ENCODE data around the gene HMGCS1. TPM values are rescaled to one million over a fixed set of nuclear protein-coding genes. Genes with fewer than 3 reads are reported as not detected.

HMGCS1 gene
- total RNA-seq, 1 donor from 2014 or later = 146 TPM

GRCh38 chr5:43313854-43314457, 744 bp upstream of the HMGCS1 start:
- Histone ChIP-seq H3K9me3 (ENCODE audit: insufficient read depth, low read depth, low read length) (no peaks in the 10 kb centered on the region), H3K9ac (ENCODE audit: low read length) (peak overlapping the region; percentile 56), H3K4me3 (ENCODE audit: insufficient read depth, low read depth, low read length) (peak overlapping the region; percentile 34), H3K36me3 (ENCODE audit: insufficient read depth, low read length) (no peaks in the 10 kb centered on the region), H3K27ac (ENCODE audit: low read depth, low read length) (peak overlapping the region; percentile 76), H3K27me3 (ENCODE audit: insufficient read depth, low read length) (no peaks in the 10 kb centered on the region), H2AFZ (ENCODE audit: low read depth, low read length) (peak overlapping the region; percentile 79), H4K20me1 (ENCODE audit: insufficient read depth, low read length) (peaks cover 40% of the 10 kb centered on the region), H3K4me2 (ENCODE audit: low read length) (peak overlapping the region; percentile 80), H3K4me1 (ENCODE audit: insufficient read depth, low read length) (peaks cover 14% of the 10 kb centered on the region), H3K79me2 (ENCODE audit: insufficient read depth, low read length) (peaks cover 42% of the 10 kb centered on the region)
- peaks cover 53% of the 10 kb centered on the region for H3K4me1 Mint-ChIP-seq (ENCODE audit: low read depth, unreplicated experiment)
- no peaks in the 10 kb centered on the region for H3K27me3 Mint-ChIP-seq (ENCODE audit: low read depth, unreplicated experiment)
- TF ChIP-seq CTCF (IDR thresholded peaks at IDR 0.05; ENCODE audit: insufficient read depth, low read depth, low read length) (no peak), EZH2 (IDR thresholded peaks at IDR 0.05; ENCODE audit: insufficient read depth, low read length) (no peak)
- peak; percentile 14 for DNase-seq (ENCODE audit: low read depth)
- peaks cover 2% of the 10 kb centered on the region for H3K36me3 Mint-ChIP-seq (ENCODE audit: low read depth, unreplicated experiment)
- peak overlapping the region; percentile 100 for H3K4me3 Mint-ChIP-seq (ENCODE audit: unreplicated experiment)
- peak overlapping the region; percentile 98 for H3K27ac Mint-ChIP-seq (ENCODE audit: unreplicated experiment)
- no peak for FAIRE-seq
- H3K9me3 Mint-ChIP-seq (ENCODE audit: unreplicated experiment) = no peaks in the 10 kb centered on the region

GRCh38 chr5:43312699-43313034, 545 bp downstream of the HMGCS1 start:
- Histone ChIP-seq H3K4me3 (ENCODE audit: insufficient read depth, low read depth, low read length) (peak overlapping the region; percentile 89), H3K9ac (ENCODE audit: low read length) (peak overlapping the region; percentile 94), H3K9me3 (ENCODE audit: insufficient read depth, low read depth, low read length) (no peaks in the 10 kb centered on the region), H3K27me3 (ENCODE audit: insufficient read depth, low read length) (no peaks in the 10 kb centered on the region), H4K20me1 (ENCODE audit: insufficient read depth, low read length) (peaks cover 50% of the 10 kb centered on the region), H2AFZ (ENCODE audit: low read depth, low read length) (peak overlapping the region; percentile 72), H3K4me1 (ENCODE audit: insufficient read depth, low read length) (peaks cover 14% of the 10 kb centered on the region), H3K4me2 (ENCODE audit: low read length) (peak overlapping the region; percentile 87), H3K79me2 (ENCODE audit: insufficient read depth, low read length) (peaks cover 55% of the 10 kb centered on the region), H3K27ac (ENCODE audit: low read depth, low read length) (peak overlapping the region; percentile 84), H3K36me3 (ENCODE audit: insufficient read depth, low read length) (no peaks in the 10 kb centered on the region)
- no peak for DNase-seq (ENCODE audit: low read depth)
- FAIRE-seq = no peak
- H3K4me3 Mint-ChIP-seq (ENCODE audit: unreplicated experiment) = peak overlapping the region; percentile 100
- H3K9me3 Mint-ChIP-seq (ENCODE audit: unreplicated experiment) = no peaks in the 10 kb centered on the region
- peaks cover 61% of the 10 kb centered on the region for H3K4me1 Mint-ChIP-seq (ENCODE audit: low read depth, unreplicated experiment)
- H3K27me3 Mint-ChIP-seq (ENCODE audit: low read depth, unreplicated experiment) = no peaks in the 10 kb centered on the region
- H3K36me3 Mint-ChIP-seq (ENCODE audit: low read depth, unreplicated experiment) = peaks cover 2% of the 10 kb centered on the region
- TF ChIP-seq CTCF (IDR thresholded peaks at IDR 0.05; ENCODE audit: insufficient read depth, low read depth, low read length) (no peak), EZH2 (IDR thresholded peaks at IDR 0.05; ENCODE audit: insufficient read depth, low read length) (no peak)
- peak overlapping the region; percentile 98 for H3K27ac Mint-ChIP-seq (ENCODE audit: unreplicated experiment)

- H3K27ac Mint-ChIP-seq (ENCODE audit: unreplicated experiment) = peak overlapping the region; percentile 98
- Histone ChIP-seq H3K79me2 (ENCODE audit: insufficient read depth, low read length) (peaks cover 59% of the 10 kb centered on the region), H3K9ac (ENCODE audit: low read length) (peak overlapping the region; percentile 94), H3K36me3 (ENCODE audit: insufficient read depth, low read length) (no peaks in the 10 kb centered on the region), H3K4me1 (ENCODE audit: insufficient read depth, low read length) (peaks cover 14% of the 10 kb centered on the region), H3K4me3 (ENCODE audit: insufficient read depth, low read depth, low read length) (peak overlapping the region; percentile 89), H2AFZ (ENCODE audit: low read depth, low read length) (peak overlapping the region; percentile 72), H3K27me3 (ENCODE audit: insufficient read depth, low read length) (no peaks in the 10 kb centered on the region), H3K27ac (ENCODE audit: low read depth, low read length) (no peak overlapping the region), H4K20me1 (ENCODE audit: insufficient read depth, low read length) (peaks cover 54% of the 10 kb centered on the region), H3K4me2 (ENCODE audit: low read length) (peak overlapping the region; percentile 87), H3K9me3 (ENCODE audit: insufficient read depth, low read depth, low read length) (no peaks in the 10 kb centered on the region)
- no peaks in the 10 kb centered on the region for H3K9me3 Mint-ChIP-seq (ENCODE audit: unreplicated experiment)
- DNase-seq (ENCODE audit: low read depth) (no peak), FAIRE-seq (no peak)
- peaks cover 61% of the 10 kb centered on the region for H3K4me1 Mint-ChIP-seq (ENCODE audit: low read depth, unreplicated experiment)
- H3K36me3 Mint-ChIP-seq (ENCODE audit: low read depth, unreplicated experiment) = peaks cover 2% of the 10 kb centered on the region
- TF ChIP-seq CTCF (IDR thresholded peaks at IDR 0.05; ENCODE audit: insufficient read depth, low read depth, low read length) (no peak), EZH2 (IDR thresholded peaks at IDR 0.05; ENCODE audit: insufficient read depth, low read length) (no peak)
- no peaks in the 10 kb centered on the region for H3K27me3 Mint-ChIP-seq (ENCODE audit: low read depth, unreplicated experiment)
- H3K4me3 Mint-ChIP-seq (ENCODE audit: unreplicated experiment) = peak overlapping the region; percentile 100
These were observed 1.0 kb downstream of the HMGCS1 start for GRCh38 chr5:43312076-43312661.

Data from astrocyte (in vitro differentiated cells and primary cell).